Ishikawa (cell line): Measurements from ENCODE around the gene UBE2H.

Source experiments
- CEBPB ChIP-seq: IDR thresholded peaks from 2 replicates; pipeline ENCODE4 v1.6.1; 2012
- CREB1 ChIP-seq: IDR thresholded peaks from 2 replicates; pipeline ENCODE4 v1.6.1; 2012; ENCODE audit warnings: low read depth
- EGR1 ChIP-seq: IDR thresholded peaks from 2 replicates; pipeline ENCODE4 v1.6.1; 2012
- EP300 ChIP-seq: IDR thresholded peaks from 2 replicates; pipeline ENCODE4 v1.6.1; 2012; ENCODE audit warnings: borderline replicate concordance
- FOXM1 ChIP-seq: IDR thresholded peaks from 2 replicates; pipeline ENCODE4 v1.6.1; 2012; ENCODE audit warnings: low read depth, borderline replicate concordance
- MAX ChIP-seq: IDR thresholded peaks from 2 replicates; pipeline ENCODE4 v1.6.1; 2012
- NFIC ChIP-seq: IDR thresholded peaks from 2 replicates; pipeline ENCODE4 v1.6.1; 2012
- RAD21 ChIP-seq: IDR thresholded peaks from 2 replicates; pipeline ENCODE4 v1.6.1; 2012; ENCODE audit warnings: low read depth
- REST ChIP-seq: IDR thresholded peaks from 2 replicates; pipeline ENCODE4 v1.6.1; 2012; ENCODE audit warnings: low read depth, mild to moderate bottlenecking
- TAF1 ChIP-seq: IDR thresholded peaks from 2 replicates; pipeline ENCODE4 v1.6.1; 2012; ENCODE audit warnings: low read depth, mild to moderate bottlenecking
- TCF12 ChIP-seq: IDR thresholded peaks from 2 replicates; pipeline ENCODE4 v1.6.1; 2012; ENCODE audit warnings: low read depth
- TEAD4 ChIP-seq: IDR thresholded peaks from 2 replicates; pipeline ENCODE4 v1.6.1; 2012
- YY1 ChIP-seq: IDR thresholded peaks from 2 replicates; pipeline ENCODE4 v1.6.1; 2012; ENCODE audit warnings: low read depth
- ZBTB7A ChIP-seq: IDR thresholded peaks from 2 replicates; pipeline ENCODE4 v1.6.1; 2012; ENCODE audit warnings: low read depth
- TF ChIP-seq, protein P1 (sequence below): IDR thresholded peaks from 2 replicates; pipeline ENCODE4 v1.6.1; 2012

UBE2H gene

GRCh38 chr7:129890090-129890489 is 62.7 kb downstream of the UBE2H start:
- TF ChIP-seq, protein P1, sequence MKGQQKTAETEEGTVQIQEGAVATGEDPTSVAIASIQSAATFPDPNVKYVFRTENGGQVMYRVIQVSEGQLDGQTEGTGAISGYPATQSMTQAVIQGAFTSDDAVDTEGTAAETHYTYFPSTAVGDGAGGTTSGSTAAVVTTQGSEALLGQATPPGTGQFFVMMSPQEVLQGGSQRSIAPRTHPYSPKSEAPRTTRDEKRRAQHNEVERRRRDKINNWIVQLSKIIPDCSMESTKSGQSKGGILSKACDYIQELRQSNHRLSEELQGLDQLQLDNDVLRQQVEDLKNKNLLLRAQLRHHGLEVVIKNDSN, result no peak
- TF ChIP-seq YY1, result no peak
- no peak for TF ChIP-seq EGR1
- TF ChIP-seq TEAD4, result no peak
- TF ChIP-seq REST, result no peak
- TF ChIP-seq NFIC, result no peak

GRCh38 chr7:129889133-129889844 is 63.5 kb downstream of the UBE2H start:
- TF ChIP-seq EP300, result no peak
- no peak for TF ChIP-seq TEAD4
- TF ChIP-seq TAF1, result no peak
- TF ChIP-seq, protein P1, result no peak
- no peak for TF ChIP-seq CEBPB
- no peak for TF ChIP-seq EGR1
- TF ChIP-seq CREB1, result no peak
- TF ChIP-seq YY1, result no peak
- TF ChIP-seq NFIC, result no peak
- TF ChIP-seq MAX, result no peak
- no peak for TF ChIP-seq FOXM1
- no peak for TF ChIP-seq ZBTB7A
- TF ChIP-seq REST, result no peak
- no peak for TF ChIP-seq RAD21
- no peak for TF ChIP-seq TCF12

DNA sequence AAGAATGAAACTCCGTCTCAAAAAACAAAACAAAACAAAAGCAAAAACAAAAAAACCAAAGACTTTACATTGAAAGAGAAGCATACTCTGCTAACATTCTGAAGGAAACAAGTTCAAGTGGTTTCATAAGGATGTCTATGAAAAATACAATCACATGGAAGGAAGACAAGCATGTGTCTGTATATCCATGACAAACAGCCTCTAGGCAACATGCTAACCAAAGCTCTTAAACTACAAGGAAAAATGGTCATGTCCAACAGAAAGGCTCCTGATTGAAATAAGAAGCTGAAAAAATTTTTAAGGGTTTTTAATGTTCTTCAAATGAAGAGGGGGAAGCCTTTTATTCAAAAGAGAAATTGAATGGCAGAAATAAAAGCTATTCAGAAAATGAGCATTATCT is 64.9 kb downstream of the UBE2H start:
- TF ChIP-seq, protein P1, result no peak
- TF ChIP-seq CREB1, result no peak
- no peak for TF ChIP-seq REST
- no peak for TF ChIP-seq ZBTB7A
- TF ChIP-seq NFIC, result no peak
- no peak for TF ChIP-seq EP300
- no peak for TF ChIP-seq EGR1
- TF ChIP-seq CEBPB, result no peak
- no peak for TF ChIP-seq TEAD4
- TF ChIP-seq FOXM1, result no peak
- TF ChIP-seq TCF12, result no peak
- no peak for TF ChIP-seq RAD21
- TF ChIP-seq TAF1, result no peak
- no peak for TF ChIP-seq YY1
- no peak for TF ChIP-seq MAX

DNA sequence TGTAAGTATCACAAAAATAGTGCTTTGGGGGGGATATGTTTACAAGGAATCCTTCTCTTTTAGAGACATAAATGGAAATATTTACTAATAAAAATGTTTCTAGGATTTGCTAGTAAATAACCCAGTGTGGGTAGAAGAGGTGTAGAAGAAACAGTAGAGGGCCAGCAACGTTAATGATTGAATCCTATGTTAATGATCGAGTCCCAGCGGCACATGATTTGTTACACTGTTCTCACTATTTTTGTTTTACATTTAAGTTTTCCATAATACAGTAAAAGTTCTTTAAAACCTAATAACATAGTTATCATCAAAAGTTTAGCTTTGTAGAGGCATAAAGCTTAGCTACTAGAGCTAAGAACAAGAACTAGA is 66.0 kb downstream of the UBE2H start:
- TF ChIP-seq CEBPB, result no peak
- no peak for TF ChIP-seq EP300
- TF ChIP-seq ZBTB7A, result no peak
- TF ChIP-seq CREB1, result no peak
- TF ChIP-seq, protein P1, result no peak
- TF ChIP-seq TEAD4, result no peak
- no peak for TF ChIP-seq TCF12
- no peak for TF ChIP-seq RAD21
